ENCODE measurements around the gene PLSCR5. TPM values are rescaled to one million over a fixed set of nuclear protein-coding genes. Genes with fewer than 3 reads are reported as not detected.

The PLSCR5 gene
- total and polyA plus RNA-seq, 2 experiments from 2014 or later: 3.0 to 5.0 TPM

DNA sequence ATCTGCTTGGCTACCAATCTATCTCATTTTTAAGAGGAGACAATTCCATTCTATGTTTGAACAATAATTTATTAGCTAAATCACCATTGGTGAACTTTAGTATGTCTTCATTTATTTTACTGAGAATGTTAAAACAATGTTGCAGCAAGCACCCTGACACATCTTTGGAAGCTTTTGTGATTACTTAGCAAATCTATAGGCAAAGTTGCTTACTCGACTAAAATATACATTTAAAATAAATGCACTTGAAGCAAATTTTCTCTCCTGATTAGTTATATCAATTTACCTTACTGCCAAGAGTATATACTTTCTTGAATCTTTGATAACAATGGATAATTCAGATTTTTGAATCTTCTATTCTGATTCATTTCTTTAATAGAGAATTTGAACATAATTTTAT, 31.0 kb downstream of the PLSCR5 start:
- no peaks in the 10 kb centered on the region for H3K4me1 ChIP-seq (ENCODE audit: low read depth)
- TF ChIP-seq, protein P1, sequence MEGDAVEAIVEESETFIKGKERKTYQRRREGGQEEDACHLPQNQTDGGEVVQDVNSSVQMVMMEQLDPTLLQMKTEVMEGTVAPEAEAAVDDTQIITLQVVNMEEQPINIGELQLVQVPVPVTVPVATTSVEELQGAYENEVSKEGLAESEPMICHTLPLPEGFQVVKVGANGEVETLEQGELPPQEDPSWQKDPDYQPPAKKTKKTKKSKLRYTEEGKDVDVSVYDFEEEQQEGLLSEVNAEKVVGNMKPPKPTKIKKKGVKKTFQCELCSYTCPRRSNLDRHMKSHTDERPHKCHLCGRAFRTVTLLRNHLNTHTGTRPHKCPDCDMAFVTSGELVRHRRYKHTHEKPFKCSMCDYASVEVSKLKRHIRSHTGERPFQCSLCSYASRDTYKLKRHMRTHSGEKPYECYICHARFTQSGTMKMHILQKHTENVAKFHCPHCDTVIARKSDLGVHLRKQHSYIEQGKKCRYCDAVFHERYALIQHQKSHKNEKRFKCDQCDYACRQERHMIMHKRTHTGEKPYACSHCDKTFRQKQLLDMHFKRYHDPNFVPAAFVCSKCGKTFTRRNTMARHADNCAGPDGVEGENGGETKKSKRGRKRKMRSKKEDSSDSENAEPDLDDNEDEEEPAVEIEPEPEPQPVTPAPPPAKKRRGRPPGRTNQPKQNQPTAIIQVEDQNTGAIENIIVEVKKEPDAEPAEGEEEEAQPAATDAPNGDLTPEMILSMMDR (IDR thresholded peaks at IDR 0.05; ENCODE audit: low read depth, low read length): no peak
- no peak for DNase-seq (ENCODE audit: low read depth in 1 of 2, low spot score in 1 of 2)
- H3K36me3 ChIP-seq: no peaks in the 10 kb centered on the region
- H3K27ac ChIP-seq: no peak overlapping the region
- no peak overlapping the region for H3K4me3 ChIP-seq
- no peaks in the 10 kb centered on the region for H3K9me3 ChIP-seq (ENCODE audit: low read depth)
- H3K27me3 ChIP-seq: no peaks in the 10 kb centered on the region

DNA sequence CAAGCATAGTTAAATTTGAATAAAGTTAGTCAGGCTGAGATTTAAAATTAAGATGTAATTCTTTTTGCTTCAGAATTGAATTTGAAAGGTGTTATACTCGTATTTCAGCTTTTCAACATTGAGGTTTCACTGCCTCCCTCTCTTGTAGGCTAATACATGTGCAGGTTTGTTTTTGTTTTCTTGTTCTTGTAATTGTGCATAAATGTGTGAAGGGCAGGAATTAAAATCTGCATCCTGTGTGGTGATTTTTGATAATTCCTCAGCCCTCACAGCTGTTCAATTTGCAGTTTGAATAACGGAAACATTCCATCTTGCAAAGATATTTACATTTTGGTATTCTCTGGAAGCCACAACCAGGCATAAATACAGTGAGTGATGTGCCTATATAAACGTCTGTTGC, 35.8 kb downstream of the PLSCR5 start:
- H3K27me3 ChIP-seq: no peaks in the 10 kb centered on the region
- no peaks in the 10 kb centered on the region for H3K36me3 ChIP-seq
- DNase-seq (ENCODE audit: low read depth in 1 of 2, low spot score in 1 of 2): no peak
- H3K4me1 ChIP-seq (ENCODE audit: low read depth): no peaks in the 10 kb centered on the region
- TF ChIP-seq, protein P1 (IDR thresholded peaks at IDR 0.05; ENCODE audit: low read depth, low read length): no peak
- H3K27ac ChIP-seq: no peak overlapping the region
- H3K4me3 ChIP-seq: no peak overlapping the region
- H3K9me3 ChIP-seq (ENCODE audit: low read depth): no peaks in the 10 kb centered on the region

DNA sequence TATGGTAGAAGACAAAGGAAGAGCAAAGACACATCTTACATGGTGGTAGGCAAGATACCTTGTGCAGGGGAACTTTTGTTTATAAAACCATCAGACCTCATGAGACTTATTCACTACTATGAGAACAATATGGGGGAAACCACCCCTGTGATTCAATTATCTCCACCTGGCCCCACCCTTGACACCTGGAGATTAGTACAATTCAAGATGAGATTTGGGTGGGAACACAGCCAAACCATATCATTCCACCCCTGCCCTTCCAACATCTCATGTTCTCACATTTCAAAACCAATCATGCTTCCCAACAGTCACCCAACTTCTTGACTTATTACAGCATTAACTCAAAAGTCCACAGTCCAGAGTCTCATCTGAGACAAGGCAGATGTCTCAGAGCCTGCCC, 39.0 kb downstream of the PLSCR5 start:
- TF ChIP-seq, protein P1 (IDR thresholded peaks at IDR 0.05; ENCODE audit: low read depth, low read length): no peak
- no peaks in the 10 kb centered on the region for H3K9me3 ChIP-seq (ENCODE audit: low read depth)
- H3K27me3 ChIP-seq: no peaks in the 10 kb centered on the region
- H3K36me3 ChIP-seq: no peaks in the 10 kb centered on the region
- H3K4me1 ChIP-seq (ENCODE audit: low read depth): no peaks in the 10 kb centered on the region
- no peak overlapping the region for H3K27ac ChIP-seq
- no peak for DNase-seq (ENCODE audit: low read depth in 1 of 2, low spot score in 1 of 2)
- H3K4me3 ChIP-seq: no peak overlapping the region

DNA sequence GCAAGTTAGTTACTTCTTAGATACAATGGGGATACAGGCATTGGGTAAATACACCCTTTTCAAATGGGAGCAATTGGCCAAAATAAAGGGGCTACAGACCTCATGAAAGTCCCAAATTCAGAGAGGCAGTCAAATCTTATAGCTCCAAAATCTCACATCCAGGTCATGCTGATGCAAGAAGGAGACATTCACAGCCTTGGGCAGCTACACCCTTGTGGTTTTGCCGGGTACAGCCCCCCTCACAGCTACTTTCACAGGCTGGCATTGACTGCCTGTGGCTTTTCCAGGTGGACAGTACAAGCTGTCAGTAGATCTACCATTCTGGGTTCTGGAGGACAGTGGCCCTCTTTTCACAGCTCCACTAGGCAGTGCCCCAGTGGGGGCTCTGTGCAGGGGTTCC, 43.3 kb downstream of the PLSCR5 start:
- TF ChIP-seq, protein P1 (IDR thresholded peaks at IDR 0.05; ENCODE audit: low read depth, low read length): no peak
- Histone ChIP-seq H3K4me1 (ENCODE audit: low read depth) (no peaks in the 10 kb centered on the region), H3K27ac (no peak overlapping the region), H3K9me3 (ENCODE audit: low read depth) (no peaks in the 10 kb centered on the region), H3K27me3 (no peaks in the 10 kb centered on the region), H3K36me3 (no peaks in the 10 kb centered on the region), H3K4me3 (no peak overlapping the region)
- DNase-seq (ENCODE audit: low read depth in 1 of 2, low spot score in 1 of 2): no peak

DNA sequence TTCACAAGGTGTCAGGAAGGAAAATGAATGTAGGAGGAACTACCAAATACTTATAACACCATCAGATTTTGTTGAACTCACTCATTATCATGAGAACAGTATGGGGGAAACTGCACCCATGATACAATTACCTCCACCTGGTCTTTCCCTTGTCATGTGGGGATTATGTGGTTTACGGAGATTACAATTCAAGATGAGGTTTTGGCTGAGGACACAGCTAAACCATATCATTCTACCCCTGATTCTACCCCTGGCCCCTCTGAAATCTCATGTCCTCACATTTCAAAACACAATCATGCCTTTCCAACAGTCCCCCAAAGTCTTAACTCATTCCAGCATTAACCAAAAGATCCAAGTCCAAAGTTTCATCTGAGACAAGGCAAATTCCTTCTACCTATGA, 43.7 kb downstream of the PLSCR5 start:
- Histone ChIP-seq H3K4me3 (no peak overlapping the region), H3K9me3 (ENCODE audit: low read depth) (no peaks in the 10 kb centered on the region), H3K4me1 (ENCODE audit: low read depth) (no peaks in the 10 kb centered on the region), H3K27ac (no peak overlapping the region), H3K27me3 (no peaks in the 10 kb centered on the region), H3K36me3 (no peaks in the 10 kb centered on the region)
- DNase-seq (ENCODE audit: low read depth in 1 of 2, low spot score in 1 of 2): no peak
- TF ChIP-seq, protein P1 (IDR thresholded peaks at IDR 0.05; ENCODE audit: low read depth, low read length): no peak

DNA sequence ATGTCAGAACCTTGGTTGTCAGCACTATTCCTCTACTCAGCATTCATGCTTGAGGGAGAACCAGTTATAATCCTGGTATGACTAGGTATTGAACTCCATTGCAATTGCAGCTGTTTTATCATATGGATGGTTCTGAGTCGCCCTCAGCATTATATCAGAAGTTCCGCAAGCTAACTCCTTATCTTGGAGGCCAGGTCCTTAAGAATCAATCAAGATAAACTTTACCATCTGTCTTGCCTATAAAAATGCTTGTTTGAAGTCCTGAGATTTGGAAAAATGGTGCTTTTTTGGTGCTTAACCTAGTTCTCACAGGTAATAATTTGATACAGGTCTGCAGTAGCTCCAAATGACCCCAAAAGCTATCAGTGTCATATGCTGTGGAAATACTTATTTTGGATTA, 44.5 kb downstream of the PLSCR5 start:
- Histone ChIP-seq H3K36me3 (no peaks in the 10 kb centered on the region), H3K4me3 (no peak overlapping the region), H3K27ac (no peak overlapping the region), H3K27me3 (no peaks in the 10 kb centered on the region), H3K9me3 (ENCODE audit: low read depth) (no peaks in the 10 kb centered on the region), H3K4me1 (ENCODE audit: low read depth) (no peaks in the 10 kb centered on the region)
- DNase-seq (ENCODE audit: low read depth in 1 of 2, low spot score in 1 of 2): no peak
- TF ChIP-seq, protein P1 (IDR thresholded peaks at IDR 0.05; ENCODE audit: low read depth, low read length): no peak

Measured in cardiac muscle cell (in vitro differentiated cells and primary cell).